Nephron progenitor cell (in vitro differentiated cells): Measurements from ENCODE around the gene BLOC1S4.

Experiments
- DNase-seq: peaks from one replicate; pipeline ENCODE4 v3.0.0; 2021
- H3K27ac Mint-ChIP-seq: 2 replicates; pipeline ENCODE4 v1.8.0; 2021; ENCODE audit warnings: mild to moderate bottlenecking, moderate library complexity, mixed read lengths
- H3K27me3 Mint-ChIP-seq: 2 replicates; pipeline ENCODE4 v1.8.0; 2021; ENCODE audit warnings: mild to moderate bottlenecking, low read depth, mixed read lengths; ENCODE audit not compliant: poor library complexity
- H3K36me3 Mint-ChIP-seq: 2 replicates; pipeline ENCODE4 v1.8.0; 2021; ENCODE audit warnings: low read depth, mixed read lengths
- H3K4me1 Mint-ChIP-seq: 2 replicates; pipeline ENCODE4 v1.8.0; 2021; ENCODE audit warnings: mixed read lengths
- H3K4me3 Mint-ChIP-seq: 2 replicates; pipeline ENCODE4 v1.8.0; 2021; ENCODE audit warnings: mild to moderate bottlenecking, moderate library complexity, mixed read lengths
- H3K9me3 Mint-ChIP-seq: 2 replicates; pipeline ENCODE4 v1.8.0; 2021; ENCODE audit warnings: mild to moderate bottlenecking, moderate library complexity, mixed read lengths
- CTCF ChIP-seq: fragments of 200-600 bp; sonication (generic); IDR thresholded peaks from 2 replicates; pipeline ENCODE4 v1.5.0; 2021; ENCODE audit warnings: antibody characterized with exemption

BLOC1S4 gene

GRCh38 chr4:6673660-6674499 is 42.1 kb upstream of the BLOC1S4 start:
- Mint-ChIP-seq H3K27ac (peak overlapping the region; percentile 94), H3K27me3 (peaks cover 5% of the 10 kb centered on the region), H3K4me3 (peak overlapping the region; percentile 89), H3K4me1 (peaks cover 44% of the 10 kb centered on the region), H3K36me3 (peaks cover 70% of the 10 kb centered on the region), H3K9me3 (peaks cover 14% of the 10 kb centered on the region)
- TF ChIP-seq CTCF, result no peak
- DNase-seq, result peak; percentile 90

- H3K4me1 Mint-ChIP-seq, result peaks cover 44% of the 10 kb centered on the region
- no peak for DNase-seq
- H3K27me3 Mint-ChIP-seq, result peaks cover 5% of the 10 kb centered on the region
- H3K9me3 Mint-ChIP-seq, result peaks cover 9% of the 10 kb centered on the region
- H3K27ac Mint-ChIP-seq, result peak overlapping the region; percentile 57
- H3K36me3 Mint-ChIP-seq, result peaks cover 70% of the 10 kb centered on the region
- H3K4me3 Mint-ChIP-seq, result peak overlapping the region; percentile 89
- peak; percentile 15 for TF ChIP-seq CTCF
Measured at GRCh38 chr4:6674500-6675149, 41.3 kb upstream of the BLOC1S4 start.

- peaks cover 44% of the 10 kb centered on the region for H3K4me1 Mint-ChIP-seq
- peak overlapping the region; percentile 89 for H3K4me3 Mint-ChIP-seq
- H3K27ac Mint-ChIP-seq, result peak overlapping the region; percentile 21
- H3K36me3 Mint-ChIP-seq, result peaks cover 66% of the 10 kb centered on the region
- peaks cover 6% of the 10 kb centered on the region for H3K9me3 Mint-ChIP-seq
- peaks cover 2% of the 10 kb centered on the region for H3K27me3 Mint-ChIP-seq
- no peak for TF ChIP-seq CTCF
- no peak for DNase-seq
Measured at GRCh38 chr4:6676722-6677558, 39.0 kb upstream of the BLOC1S4 start.

GRCh38 chr4:6680372-6681034 is 35.5 kb upstream of the BLOC1S4 start:
- Mint-ChIP-seq H3K9me3 (no peaks in the 10 kb centered on the region), H3K27me3 (no peaks in the 10 kb centered on the region), H3K36me3 (peaks cover 56% of the 10 kb centered on the region), H3K27ac (no peak overlapping the region), H3K4me3 (no peak overlapping the region), H3K4me1 (peaks cover 24% of the 10 kb centered on the region)
- TF ChIP-seq CTCF, result no peak
- DNase-seq, result no peak

- no peaks in the 10 kb centered on the region for H3K27me3 Mint-ChIP-seq
- no peak overlapping the region for H3K27ac Mint-ChIP-seq
- peaks cover 2% of the 10 kb centered on the region for H3K9me3 Mint-ChIP-seq
- DNase-seq, result no peak
- no peak for TF ChIP-seq CTCF
- peaks cover 17% of the 10 kb centered on the region for H3K4me1 Mint-ChIP-seq
- H3K36me3 Mint-ChIP-seq, result peaks cover 49% of the 10 kb centered on the region
- no peak overlapping the region for H3K4me3 Mint-ChIP-seq
Measured at GRCh38 chr4:6681191-6681590, 34.8 kb upstream of the BLOC1S4 start.
